ENCODE data around the gene HIF1AN. TPM values are rescaled to one million over a fixed set of nuclear protein-coding genes. Genes with fewer than 3 reads are reported as not detected.

HIF1AN gene
- total RNA-seq, 1 donor from 2014 or later, result 49.6 TPM

DNA sequence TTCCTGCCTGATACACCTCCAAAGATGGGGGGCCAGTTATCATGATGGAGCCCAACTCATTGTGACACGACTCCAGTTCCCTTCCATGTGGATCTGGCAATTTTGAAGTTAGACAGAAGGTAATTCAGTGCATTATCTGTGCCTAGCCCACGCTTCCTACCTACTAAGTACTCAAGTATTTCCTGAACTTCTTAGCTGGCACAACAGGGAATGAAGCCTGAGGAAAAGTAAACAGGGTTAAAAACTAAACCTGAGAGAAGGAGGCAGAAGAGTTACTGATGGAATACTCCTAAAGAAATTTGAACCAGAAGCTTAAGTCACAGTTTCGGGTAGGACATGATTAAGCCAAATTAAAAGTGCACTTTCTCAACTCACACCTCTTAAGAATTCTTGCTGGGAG lies 14.9 kb upstream of the HIF1AN start:
- Mint-ChIP-seq H3K4me1 (ENCODE audit: low read depth, unreplicated experiment) (no peaks in the 10 kb centered on the region), H3K36me3 (ENCODE audit: unreplicated experiment) (no peaks in the 10 kb centered on the region), H3K27ac (ENCODE audit: unreplicated experiment) (no peak overlapping the region), H3K9me3 (ENCODE audit: unreplicated experiment) (peaks cover 3% of the 10 kb centered on the region), H3K27me3 (ENCODE audit: unreplicated experiment) (peaks cover 4% of the 10 kb centered on the region), H3K4me3 (ENCODE audit: unreplicated experiment) (no peak overlapping the region)
- DNase-seq, result no peak
- TF ChIP-seq, protein P1, sequence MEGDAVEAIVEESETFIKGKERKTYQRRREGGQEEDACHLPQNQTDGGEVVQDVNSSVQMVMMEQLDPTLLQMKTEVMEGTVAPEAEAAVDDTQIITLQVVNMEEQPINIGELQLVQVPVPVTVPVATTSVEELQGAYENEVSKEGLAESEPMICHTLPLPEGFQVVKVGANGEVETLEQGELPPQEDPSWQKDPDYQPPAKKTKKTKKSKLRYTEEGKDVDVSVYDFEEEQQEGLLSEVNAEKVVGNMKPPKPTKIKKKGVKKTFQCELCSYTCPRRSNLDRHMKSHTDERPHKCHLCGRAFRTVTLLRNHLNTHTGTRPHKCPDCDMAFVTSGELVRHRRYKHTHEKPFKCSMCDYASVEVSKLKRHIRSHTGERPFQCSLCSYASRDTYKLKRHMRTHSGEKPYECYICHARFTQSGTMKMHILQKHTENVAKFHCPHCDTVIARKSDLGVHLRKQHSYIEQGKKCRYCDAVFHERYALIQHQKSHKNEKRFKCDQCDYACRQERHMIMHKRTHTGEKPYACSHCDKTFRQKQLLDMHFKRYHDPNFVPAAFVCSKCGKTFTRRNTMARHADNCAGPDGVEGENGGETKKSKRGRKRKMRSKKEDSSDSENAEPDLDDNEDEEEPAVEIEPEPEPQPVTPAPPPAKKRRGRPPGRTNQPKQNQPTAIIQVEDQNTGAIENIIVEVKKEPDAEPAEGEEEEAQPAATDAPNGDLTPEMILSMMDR (IDR thresholded peaks at IDR 0.05; ENCODE audit: partially characterized antibody, unreplicated experiment), result no peak

DNA sequence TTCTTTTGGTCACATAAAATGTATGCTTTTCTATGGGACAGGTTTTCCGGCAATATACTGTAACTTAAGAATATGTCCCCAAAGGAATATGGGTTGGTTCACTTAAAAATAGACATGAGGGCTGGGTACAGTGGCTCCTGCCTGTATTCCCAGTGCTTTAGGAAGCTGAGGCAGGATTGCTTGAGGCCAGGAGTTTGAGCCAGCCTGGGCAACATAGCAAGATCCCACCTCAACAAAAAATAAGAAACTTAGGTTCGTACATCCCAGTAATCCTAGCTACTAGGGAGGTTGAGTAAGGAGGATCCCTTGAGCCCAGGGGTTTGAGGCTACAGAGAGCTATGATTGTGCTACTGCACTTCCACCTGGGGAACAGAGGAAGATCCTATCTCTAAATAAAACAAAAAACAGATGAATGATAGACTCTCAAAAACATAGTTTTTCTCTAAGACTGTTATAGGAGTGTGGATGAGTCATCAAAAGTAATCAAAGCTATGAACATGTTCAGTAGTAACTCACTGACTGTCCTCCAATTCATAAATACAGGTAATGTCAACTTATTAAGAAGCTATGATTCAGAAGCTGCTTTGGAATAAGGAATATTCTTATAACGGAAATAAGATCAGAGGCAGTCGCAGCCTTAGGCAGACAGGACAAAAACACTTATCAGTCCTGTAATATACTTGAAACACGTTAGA lies 13.5 kb upstream of the HIF1AN start:
- Mint-ChIP-seq H3K36me3 (ENCODE audit: unreplicated experiment) (no peaks in the 10 kb centered on the region), H3K4me3 (ENCODE audit: unreplicated experiment) (no peak overlapping the region), H3K27me3 (ENCODE audit: unreplicated experiment) (peaks cover 2% of the 10 kb centered on the region), H3K9me3 (ENCODE audit: unreplicated experiment) (peaks cover 3% of the 10 kb centered on the region), H3K27ac (ENCODE audit: unreplicated experiment) (no peak overlapping the region), H3K4me1 (ENCODE audit: low read depth, unreplicated experiment) (peaks cover 4% of the 10 kb centered on the region)
- no peak for DNase-seq
- TF ChIP-seq, protein P1 (IDR thresholded peaks at IDR 0.05; ENCODE audit: partially characterized antibody, unreplicated experiment), result no peak

DNA sequence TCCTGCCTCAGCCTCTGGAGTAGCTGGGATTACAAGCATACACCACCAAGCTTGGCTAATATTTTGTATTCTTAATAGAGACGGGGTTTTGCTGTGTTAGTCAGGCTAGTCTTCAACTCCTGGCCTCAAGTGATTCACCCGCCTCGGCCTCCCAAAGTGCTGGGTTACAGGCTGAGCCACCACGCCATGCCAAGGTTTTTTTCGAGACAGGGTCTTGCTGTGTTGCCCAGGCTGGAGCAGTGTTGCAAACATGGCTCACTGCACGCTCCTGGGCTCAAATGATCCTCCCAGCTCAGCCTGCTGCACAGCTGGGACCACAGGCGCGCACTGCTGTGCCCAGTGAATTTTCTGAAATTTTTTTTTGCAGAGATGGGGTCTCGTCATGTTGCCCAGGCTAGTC lies 12.8 kb upstream of the HIF1AN start:
- no peak overlapping the region for H3K4me3 Mint-ChIP-seq (ENCODE audit: unreplicated experiment)
- H3K27me3 Mint-ChIP-seq (ENCODE audit: unreplicated experiment), result peaks cover 2% of the 10 kb centered on the region
- no peak for DNase-seq
- peaks cover 3% of the 10 kb centered on the region for H3K9me3 Mint-ChIP-seq (ENCODE audit: unreplicated experiment)
- TF ChIP-seq, protein P1 (IDR thresholded peaks at IDR 0.05; ENCODE audit: partially characterized antibody, unreplicated experiment), result no peak
- no peak overlapping the region for H3K27ac Mint-ChIP-seq (ENCODE audit: unreplicated experiment)
- no peaks in the 10 kb centered on the region for H3K36me3 Mint-ChIP-seq (ENCODE audit: unreplicated experiment)
- peaks cover 4% of the 10 kb centered on the region for H3K4me1 Mint-ChIP-seq (ENCODE audit: low read depth, unreplicated experiment)

DNA sequence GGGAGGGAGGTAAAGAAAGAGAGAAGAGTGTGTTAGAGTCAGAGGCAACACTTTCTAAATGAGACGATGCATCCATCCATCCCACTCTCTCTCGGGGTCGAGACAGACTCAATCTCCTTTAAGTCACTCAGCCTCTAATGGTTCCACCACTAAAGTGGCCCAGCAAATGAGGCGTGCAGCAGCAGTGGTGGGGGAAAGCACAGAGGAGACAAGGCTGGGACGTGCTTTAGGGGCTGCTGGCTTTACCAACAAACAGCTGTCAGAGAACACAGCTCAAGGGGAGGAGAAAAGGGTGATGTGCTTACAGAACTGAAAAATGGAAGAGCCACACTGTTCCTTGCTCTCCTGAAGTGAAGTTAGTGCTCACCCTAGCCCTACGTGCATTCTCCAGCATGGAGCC lies 11.5 kb upstream of the HIF1AN start:
- Mint-ChIP-seq H3K4me3 (ENCODE audit: unreplicated experiment) (no peak overlapping the region), H3K27ac (ENCODE audit: unreplicated experiment) (no peak overlapping the region), H3K9me3 (ENCODE audit: unreplicated experiment) (peaks cover 3% of the 10 kb centered on the region), H3K4me1 (ENCODE audit: low read depth, unreplicated experiment) (peaks cover 7% of the 10 kb centered on the region), H3K27me3 (ENCODE audit: unreplicated experiment) (peaks cover 2% of the 10 kb centered on the region), H3K36me3 (ENCODE audit: unreplicated experiment) (no peaks in the 10 kb centered on the region)
- DNase-seq, result no peak
- TF ChIP-seq, protein P1 (IDR thresholded peaks at IDR 0.05; ENCODE audit: partially characterized antibody, unreplicated experiment), result no peak

DNA sequence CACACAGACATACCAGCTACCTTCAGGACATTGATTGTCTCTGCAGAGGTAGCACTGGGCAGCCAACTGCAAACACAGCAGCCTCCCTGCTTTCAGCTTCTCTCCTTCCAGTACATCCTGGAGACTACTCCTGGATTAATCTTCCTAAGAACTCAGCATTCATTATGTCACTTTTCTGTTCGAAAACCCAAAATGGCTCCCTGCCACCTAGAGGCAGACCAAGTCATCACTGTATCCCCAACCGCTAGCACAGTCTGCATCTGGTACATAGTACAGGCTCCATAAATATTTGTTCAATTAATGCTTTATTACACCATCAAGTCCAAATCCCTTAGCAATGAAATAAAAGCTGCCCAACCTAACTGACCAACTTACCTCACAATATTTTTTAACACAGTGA lies 11.1 kb upstream of the HIF1AN start:
- DNase-seq, result no peak
- peaks cover 1% of the 10 kb centered on the region for H3K9me3 Mint-ChIP-seq (ENCODE audit: unreplicated experiment)
- H3K4me3 Mint-ChIP-seq (ENCODE audit: unreplicated experiment), result peak overlapping the region; percentile 46
- H3K36me3 Mint-ChIP-seq (ENCODE audit: unreplicated experiment), result no peaks in the 10 kb centered on the region
- peaks cover 4% of the 10 kb centered on the region for H3K27me3 Mint-ChIP-seq (ENCODE audit: unreplicated experiment)
- H3K4me1 Mint-ChIP-seq (ENCODE audit: low read depth, unreplicated experiment), result peaks cover 7% of the 10 kb centered on the region
- peak overlapping the region; percentile 22 for H3K27ac Mint-ChIP-seq (ENCODE audit: unreplicated experiment)
- TF ChIP-seq, protein P1 (IDR thresholded peaks at IDR 0.05; ENCODE audit: partially characterized antibody, unreplicated experiment), result peak; percentile 26
